HepG2 (cell line): ENCODE results near the gene TUBA4B. TPM values are rescaled to one million over a fixed set of nuclear protein-coding genes. Genes with fewer than 3 reads are reported as not detected.

Source experiments
- GABPB1 ChIP-seq: IDR thresholded peaks from 2 replicates; pipeline ENCODE4 v1.6.1; 2016; ENCODE audit warnings: mild to moderate bottlenecking, missing genetic modification reagents, moderate library complexity, missing compliant biosample characterization
- MED1 ChIP-seq: sonication (generic); formaldehyde crosslinking; IDR thresholded peaks from 2 replicates; pipeline ENCODE4 v1.4.0; 2020; ENCODE audit warnings: missing genetic modification reagents
- MLLT10 ChIP-seq: sonication (generic); formaldehyde crosslinking; IDR thresholded peaks from 2 replicates; pipeline ENCODE4 v1.4.0; 2020; ENCODE audit warnings: missing genetic modification reagents
- MYC ChIP-seq: sonication (generic); formaldehyde crosslinking; IDR thresholded peaks from 2 replicates; pipeline ENCODE4 v1.9.0; 2021; ENCODE audit warnings: missing genetic modification reagents, borderline replicate concordance
- PPARG ChIP-seq: conservative IDR thresholded peaks from 2 replicates; pipeline ENCODE4 v1.6.1; 2016; ENCODE audit warnings: missing biosample characterization, missing genetic modification reagents
- RBFOX2 ChIP-seq: fragments of 200-400 bp; formaldehyde crosslinking; IDR thresholded peaks from 2 replicates; pipeline ENCODE4 v1.6.1; 2017; ENCODE audit warnings: low read depth, mild to moderate bottlenecking, low read length
- SMAD3 ChIP-seq: sonication (generic); formaldehyde crosslinking; IDR thresholded peaks from 2 replicates; pipeline ENCODE4 v1.4.0; 2020; ENCODE audit warnings: missing genetic modification reagents
- SRSF4 ChIP-seq: fragments of 200-400 bp; formaldehyde crosslinking; IDR thresholded peaks from one replicate; pipeline ENCODE4 v1.6.1; 2018; ENCODE audit warnings: mild to moderate bottlenecking, low read depth, low read length, moderate library complexity; ENCODE audit not compliant: poor library complexity, severe bottlenecking
- ZMAT3 ChIP-seq: sonication (generic); formaldehyde crosslinking; conservative IDR thresholded peaks from 2 replicates; pipeline ENCODE4 v1.7.0; 2021; ENCODE audit warnings: missing genetic modification reagents
- ZNF124 ChIP-seq: sonication (generic); formaldehyde crosslinking; IDR thresholded peaks from 2 replicates; pipeline ENCODE4 v1.4.0; 2020; ENCODE audit warnings: missing genetic modification reagents
- ZNF253 ChIP-seq: sonication (generic); formaldehyde crosslinking; IDR thresholded peaks from 2 replicates; pipeline ENCODE4 v1.8.0; 2022; ENCODE audit warnings: mild to moderate bottlenecking, missing genetic modification reagents, borderline replicate concordance
- ZNF260 ChIP-seq: sonication (generic); formaldehyde crosslinking; IDR thresholded peaks from 2 replicates; pipeline ENCODE4 v1.4.0; 2020; ENCODE audit warnings: missing genetic modification reagents, low read depth, mild to moderate bottlenecking, borderline replicate concordance
- ZNF354B ChIP-seq: sonication (generic); formaldehyde crosslinking; IDR thresholded peaks from 2 replicates; pipeline ENCODE4 v1.8.0; 2022; ENCODE audit warnings: mild to moderate bottlenecking, missing genetic modification reagents
- ZNF629 ChIP-seq: sonication (generic); formaldehyde crosslinking; conservative IDR thresholded peaks from 2 replicates; pipeline ENCODE4 v1.5.0; 2020; ENCODE audit warnings: missing genetic modification reagents
- ZNF678 ChIP-seq: sonication (generic); formaldehyde crosslinking; IDR thresholded peaks from 2 replicates; pipeline ENCODE4 v1.4.0; 2020; ENCODE audit warnings: mild to moderate bottlenecking, missing genetic modification reagents
- ZNF816 ChIP-seq: sonication (generic); formaldehyde crosslinking; IDR thresholded peaks from 2 replicates; pipeline ENCODE4 v1.8.0; 2022; ENCODE audit warnings: missing genetic modification reagents, mild to moderate bottlenecking, borderline replicate concordance
- polyA plus RNA-seq, 8 experiments: library from polyadenylated mRNA; depleted of rRNA in 3 of 8; stranded (reverse) in 7 of 8; unstranded in 1 of 8; fragments of >200 nt; fragmentation: Illumina TruSeq in 4 of 8; extraction: Trizol in 4 of 8; gene quantifications; 2 replicates each; pipeline versions ENCODE4 v1.2.1 to v1.2.3, GENCODE V29; 2011 to 2016; ENCODE audit warnings: low read depth in 4 of 8, missing spikeins in 1 of 8, mixed read lengths in 1 of 8; ENCODE audit not compliant: insufficient read depth in 1 of 8
- total RNA-seq, 5 experiments: library from RNA; depleted of rRNA; stranded (reverse); fragments of >200 nt; fragmentation: Illumina TruSeq; extraction: Trizol; gene quantifications; 2 replicates each; pipeline ENCODE4 v1.2.3, GENCODE V29; 2016; ENCODE audit warnings: low read depth in 1 of 5
- TF ChIP-seq, protein P1 (sequence below): sonication (generic); formaldehyde crosslinking; IDR thresholded peaks from 2 replicates; pipeline ENCODE4 v1.4.0; 2020; ENCODE audit warnings: missing genetic modification reagents, mild to moderate bottlenecking, borderline replicate concordance
- TF ChIP-seq, protein P2 (sequence below): sonication (generic); formaldehyde crosslinking; IDR thresholded peaks from 2 replicates; pipeline ENCODE4 v1.5.0; 2020; ENCODE audit warnings: mild to moderate bottlenecking, missing genetic modification reagents
- TF ChIP-seq, protein P3 (sequence below): IDR thresholded peaks from 2 replicates; pipeline ENCODE4 v1.6.1; 2016; ENCODE audit warnings: low read depth, missing genetic modification reagents, missing compliant biosample characterization

The TUBA4B gene
- total and polyA plus RNA-seq, 2 of the 13 experiments (the other 11 are each of a cell fraction or from before 2014, with no cell fraction given), result 0.18 to 0.22 TPM

DNA sequence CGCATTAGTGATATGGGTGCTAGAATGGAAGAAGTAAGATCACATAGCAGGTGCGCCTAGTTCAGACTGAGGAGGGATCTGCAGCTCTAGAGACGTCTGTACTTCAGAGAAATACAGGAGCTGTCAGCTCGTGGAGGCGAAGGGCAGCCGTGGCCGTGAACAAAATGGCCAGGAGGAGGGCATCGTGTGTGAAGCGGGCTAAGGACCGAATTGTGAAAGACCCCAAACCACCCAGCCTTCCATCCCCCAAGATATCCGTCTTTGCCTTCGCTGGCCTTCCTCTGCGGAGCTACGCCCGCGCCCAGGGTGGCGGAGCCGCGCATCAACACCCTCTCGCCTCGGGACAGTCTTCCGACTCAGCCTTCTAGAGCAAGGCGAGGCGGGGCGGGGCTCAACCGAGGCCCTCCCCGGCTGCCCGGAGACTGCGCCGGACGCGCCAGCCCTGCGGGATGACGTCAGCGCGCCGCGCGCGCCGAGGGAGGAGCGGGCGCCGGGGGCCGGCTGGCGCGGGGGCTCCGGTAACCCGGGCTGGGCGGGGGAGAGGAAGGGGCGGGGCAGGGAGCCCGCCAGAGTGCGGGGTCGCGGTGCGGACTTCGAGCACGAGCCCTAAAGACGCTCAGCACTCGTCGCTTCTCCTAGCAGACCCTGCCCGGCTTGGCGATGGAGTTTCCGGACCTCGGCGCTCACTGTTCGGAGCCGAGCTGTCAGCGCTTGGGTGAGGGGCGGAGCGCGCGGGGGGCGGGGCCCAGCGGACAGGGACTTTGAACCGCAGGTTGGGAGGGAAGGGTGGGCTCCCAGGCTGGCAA is 46.5 kb upstream of the TUBA4B start, which contains the start of gene ZFAND2B (continued):
- peak; percentile 44; the same call in 1 of the 2 replicates for TF ChIP-seq SMAD3 (CRISPR knock-in tag)
- TF ChIP-seq MYC (CRISPR knock-in tag), result peak; percentile 76
- TF ChIP-seq SRSF4, result no peak
- TF ChIP-seq ZNF253, result no peak; the same call in 1 of the 2 replicates
- TF ChIP-seq GABPB1, result peak; percentile 72
- TF ChIP-seq RBFOX2, result peak; percentile 96
- peak; percentile 71; the same call in 1 of the 2 replicates for TF ChIP-seq ZNF816
- no peak for TF ChIP-seq ZNF260 (CRISPR knock-in tag)
- TF ChIP-seq, protein P1, sequence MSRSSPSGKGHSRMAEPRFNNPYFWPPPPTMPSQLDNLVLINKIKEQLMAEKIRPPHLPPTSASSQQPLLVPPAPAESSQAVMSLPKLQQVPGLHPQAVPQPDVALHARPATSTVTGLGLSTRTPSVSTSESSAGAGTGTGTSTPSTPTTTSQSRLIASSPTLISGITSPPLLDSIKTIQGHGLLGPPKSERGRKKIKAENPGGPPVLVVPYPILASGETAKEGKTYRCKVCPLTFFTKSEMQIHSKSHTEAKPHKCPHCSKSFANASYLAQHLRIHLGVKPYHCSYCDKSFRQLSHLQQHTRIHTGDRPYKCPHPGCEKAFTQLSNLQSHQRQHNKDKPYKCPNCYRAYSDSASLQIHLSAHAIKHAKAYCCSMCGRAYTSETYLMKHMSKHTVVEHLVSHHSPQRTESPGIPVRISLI (CRISPR knock-in tag), result no peak; the same call in 1 of the 2 replicates
- TF ChIP-seq, protein P2, sequence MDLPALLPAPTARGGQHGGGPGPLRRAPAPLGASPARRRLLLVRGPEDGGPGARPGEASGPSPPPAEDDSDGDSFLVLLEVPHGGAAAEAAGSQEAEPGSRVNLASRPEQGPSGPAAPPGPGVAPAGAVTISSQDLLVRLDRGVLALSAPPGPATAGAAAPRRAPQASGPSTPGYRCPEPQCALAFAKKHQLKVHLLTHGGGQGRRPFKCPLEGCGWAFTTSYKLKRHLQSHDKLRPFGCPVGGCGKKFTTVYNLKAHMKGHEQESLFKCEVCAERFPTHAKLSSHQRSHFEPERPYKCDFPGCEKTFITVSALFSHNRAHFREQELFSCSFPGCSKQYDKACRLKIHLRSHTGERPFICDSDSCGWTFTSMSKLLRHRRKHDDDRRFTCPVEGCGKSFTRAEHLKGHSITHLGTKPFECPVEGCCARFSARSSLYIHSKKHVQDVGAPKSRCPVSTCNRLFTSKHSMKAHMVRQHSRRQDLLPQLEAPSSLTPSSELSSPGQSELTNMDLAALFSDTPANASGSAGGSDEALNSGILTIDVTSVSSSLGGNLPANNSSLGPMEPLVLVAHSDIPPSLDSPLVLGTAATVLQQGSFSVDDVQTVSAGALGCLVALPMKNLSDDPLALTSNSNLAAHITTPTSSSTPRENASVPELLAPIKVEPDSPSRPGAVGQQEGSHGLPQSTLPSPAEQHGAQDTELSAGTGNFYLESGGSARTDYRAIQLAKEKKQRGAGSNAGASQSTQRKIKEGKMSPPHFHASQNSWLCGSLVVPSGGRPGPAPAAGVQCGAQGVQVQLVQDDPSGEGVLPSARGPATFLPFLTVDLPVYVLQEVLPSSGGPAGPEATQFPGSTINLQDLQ (CRISPR knock-in tag), result 0 out of 2 replicates have a peak, but pooled peaks have one; percentile 17
- no peak for TF ChIP-seq PPARG
- TF ChIP-seq ZNF678 (CRISPR knock-in tag), result 0 out of 2 replicates have a peak, but pooled peaks have one; percentile 36
- peak; percentile 11; the same call in 1 of the 2 replicates for TF ChIP-seq ZNF629 (CRISPR knock-in tag)
- peak; percentile 90 for TF ChIP-seq ZNF354B (CRISPR knock-in tag)
- TF ChIP-seq, protein P3, sequence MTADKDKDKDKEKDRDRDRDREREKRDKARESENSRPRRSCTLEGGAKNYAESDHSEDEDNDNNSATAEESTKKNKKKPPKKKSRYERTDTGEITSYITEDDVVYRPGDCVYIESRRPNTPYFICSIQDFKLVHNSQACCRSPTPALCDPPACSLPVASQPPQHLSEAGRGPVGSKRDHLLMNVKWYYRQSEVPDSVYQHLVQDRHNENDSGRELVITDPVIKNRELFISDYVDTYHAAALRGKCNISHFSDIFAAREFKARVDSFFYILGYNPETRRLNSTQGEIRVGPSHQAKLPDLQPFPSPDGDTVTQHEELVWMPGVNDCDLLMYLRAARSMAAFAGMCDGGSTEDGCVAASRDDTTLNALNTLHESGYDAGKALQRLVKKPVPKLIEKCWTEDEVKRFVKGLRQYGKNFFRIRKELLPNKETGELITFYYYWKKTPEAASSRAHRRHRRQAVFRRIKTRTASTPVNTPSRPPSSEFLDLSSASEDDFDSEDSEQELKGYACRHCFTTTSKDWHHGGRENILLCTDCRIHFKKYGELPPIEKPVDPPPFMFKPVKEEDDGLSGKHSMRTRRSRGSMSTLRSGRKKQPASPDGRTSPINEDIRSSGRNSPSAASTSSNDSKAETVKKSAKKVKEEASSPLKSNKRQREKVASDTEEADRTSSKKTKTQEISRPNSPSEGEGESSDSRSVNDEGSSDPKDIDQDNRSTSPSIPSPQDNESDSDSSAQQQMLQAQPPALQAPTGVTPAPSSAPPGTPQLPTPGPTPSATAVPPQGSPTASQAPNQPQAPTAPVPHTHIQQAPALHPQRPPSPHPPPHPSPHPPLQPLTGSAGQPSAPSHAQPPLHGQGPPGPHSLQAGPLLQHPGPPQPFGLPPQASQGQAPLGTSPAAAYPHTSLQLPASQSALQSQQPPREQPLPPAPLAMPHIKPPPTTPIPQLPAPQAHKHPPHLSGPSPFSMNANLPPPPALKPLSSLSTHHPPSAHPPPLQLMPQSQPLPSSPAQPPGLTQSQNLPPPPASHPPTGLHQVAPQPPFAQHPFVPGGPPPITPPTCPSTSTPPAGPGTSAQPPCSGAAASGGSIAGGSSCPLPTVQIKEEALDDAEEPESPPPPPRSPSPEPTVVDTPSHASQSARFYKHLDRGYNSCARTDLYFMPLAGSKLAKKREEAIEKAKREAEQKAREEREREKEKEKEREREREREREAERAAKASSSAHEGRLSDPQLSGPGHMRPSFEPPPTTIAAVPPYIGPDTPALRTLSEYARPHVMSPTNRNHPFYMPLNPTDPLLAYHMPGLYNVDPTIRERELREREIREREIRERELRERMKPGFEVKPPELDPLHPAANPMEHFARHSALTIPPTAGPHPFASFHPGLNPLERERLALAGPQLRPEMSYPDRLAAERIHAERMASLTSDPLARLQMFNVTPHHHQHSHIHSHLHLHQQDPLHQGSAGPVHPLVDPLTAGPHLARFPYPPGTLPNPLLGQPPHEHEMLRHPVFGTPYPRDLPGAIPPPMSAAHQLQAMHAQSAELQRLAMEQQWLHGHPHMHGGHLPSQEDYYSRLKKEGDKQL, result no peak; the same call in 1 of the 2 replicates
- peak; percentile 85 for TF ChIP-seq ZNF124 (CRISPR knock-in tag)
- no peak for TF ChIP-seq MLLT10
- TF ChIP-seq ZMAT3 (CRISPR knock-in tag), result peak; percentile 89
- TF ChIP-seq MED1, result peak; percentile 75; the same call in 1 of the 2 replicates
